BE2C (cell line): ENCODE results near the gene SYTL4.

Experiments used
- DNase-seq: peaks from one replicate; pipeline ENCODE4 v3.0.0-alpha.2; 2020
- H3K27me3 ChIP-seq: fragments of 250-450 bp; sonication (Bioruptor Pico); 2 replicates; pipeline ENCODE4 v1.5.1; 2020; ENCODE audit warnings: mild to moderate bottlenecking
- H3K36me3 ChIP-seq: fragments of 250-450 bp; sonication (Bioruptor Pico); 2 replicates; pipeline ENCODE4 v1.5.1; 2020; ENCODE audit warnings: mild to moderate bottlenecking
- H3K4me1 ChIP-seq: fragments of 250-450 bp; sonication (Bioruptor Pico); 2 replicates; pipeline ENCODE4 v1.5.1; 2020
- H3K4me3 ChIP-seq: 2 replicates; pipeline ENCODE4 v1.5.1; 2011; ENCODE audit warnings: low read depth, low read length
- H3K9me3 ChIP-seq: fragments of 250-450 bp; sonication (Bioruptor Pico); 2 replicates; pipeline ENCODE4 v1.5.1; 2020
- TF ChIP-seq, protein P1 (sequence below): IDR thresholded peaks from 2 replicates; pipeline ENCODE4 v1.5.1; 2012; ENCODE audit warnings: mild to moderate bottlenecking, low read depth, low read length

The SYTL4 gene

DNA sequence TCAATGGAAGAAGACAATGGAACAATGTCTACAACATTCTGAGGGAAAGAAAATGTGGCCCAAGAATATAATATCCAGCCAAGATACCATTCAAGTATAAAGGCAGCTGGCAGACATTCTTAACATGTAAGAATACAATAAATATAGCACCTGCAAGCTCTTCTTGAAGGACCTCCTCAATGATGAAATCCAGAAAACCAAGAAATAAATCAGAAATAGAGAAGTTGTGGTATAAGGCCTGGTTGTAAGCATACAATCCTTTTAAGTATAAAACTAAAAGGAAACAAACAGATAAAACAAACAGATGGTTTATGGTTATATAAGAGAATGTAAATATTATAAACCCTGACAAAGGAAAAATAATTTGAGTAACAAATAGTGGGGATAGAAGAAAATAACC, 33.4 kb downstream of the SYTL4 start:
- no peak overlapping the region for H3K4me3 ChIP-seq
- TF ChIP-seq, protein P1, sequence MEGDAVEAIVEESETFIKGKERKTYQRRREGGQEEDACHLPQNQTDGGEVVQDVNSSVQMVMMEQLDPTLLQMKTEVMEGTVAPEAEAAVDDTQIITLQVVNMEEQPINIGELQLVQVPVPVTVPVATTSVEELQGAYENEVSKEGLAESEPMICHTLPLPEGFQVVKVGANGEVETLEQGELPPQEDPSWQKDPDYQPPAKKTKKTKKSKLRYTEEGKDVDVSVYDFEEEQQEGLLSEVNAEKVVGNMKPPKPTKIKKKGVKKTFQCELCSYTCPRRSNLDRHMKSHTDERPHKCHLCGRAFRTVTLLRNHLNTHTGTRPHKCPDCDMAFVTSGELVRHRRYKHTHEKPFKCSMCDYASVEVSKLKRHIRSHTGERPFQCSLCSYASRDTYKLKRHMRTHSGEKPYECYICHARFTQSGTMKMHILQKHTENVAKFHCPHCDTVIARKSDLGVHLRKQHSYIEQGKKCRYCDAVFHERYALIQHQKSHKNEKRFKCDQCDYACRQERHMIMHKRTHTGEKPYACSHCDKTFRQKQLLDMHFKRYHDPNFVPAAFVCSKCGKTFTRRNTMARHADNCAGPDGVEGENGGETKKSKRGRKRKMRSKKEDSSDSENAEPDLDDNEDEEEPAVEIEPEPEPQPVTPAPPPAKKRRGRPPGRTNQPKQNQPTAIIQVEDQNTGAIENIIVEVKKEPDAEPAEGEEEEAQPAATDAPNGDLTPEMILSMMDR, result no peak
- no peaks in the 10 kb centered on the region for H3K27me3 ChIP-seq
- no peak for DNase-seq
- H3K9me3 ChIP-seq, result no peaks in the 10 kb centered on the region
- no peaks in the 10 kb centered on the region for H3K4me1 ChIP-seq
- no peaks in the 10 kb centered on the region for H3K36me3 ChIP-seq

DNA sequence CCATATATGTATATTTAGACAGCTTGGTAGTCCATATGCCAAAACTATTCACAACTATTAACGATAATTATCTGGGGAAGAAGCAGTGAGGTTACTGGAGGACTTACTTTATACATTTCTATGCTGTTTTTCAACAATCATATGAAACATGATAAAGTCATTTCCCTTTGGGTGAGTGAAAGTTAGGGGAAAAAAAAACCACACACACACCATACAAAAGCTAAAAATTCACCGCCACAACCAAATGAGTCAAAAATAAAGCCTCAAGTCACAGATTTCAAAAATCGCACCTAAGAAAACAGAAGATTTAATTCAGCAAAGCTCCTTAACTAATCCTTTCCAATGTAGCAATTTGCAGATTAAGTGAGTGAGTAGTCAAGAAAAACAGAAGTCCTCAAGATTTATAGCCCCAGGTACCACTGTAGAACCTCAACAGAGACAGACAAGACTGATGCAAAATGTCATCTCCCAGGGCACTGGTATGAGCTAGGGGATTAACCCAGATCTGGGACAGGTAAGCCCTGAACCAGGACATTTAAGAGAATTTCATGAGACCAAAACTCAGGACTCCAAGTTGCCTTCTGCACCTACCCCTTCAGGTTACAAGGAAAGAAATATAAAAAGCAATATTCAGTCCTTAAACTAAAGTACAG, 35.1 kb downstream of the SYTL4 start:
- no peak for DNase-seq
- Histone ChIP-seq H3K4me3 (no peak overlapping the region), H3K9me3 (no peaks in the 10 kb centered on the region), H3K27me3 (no peaks in the 10 kb centered on the region), H3K4me1 (no peaks in the 10 kb centered on the region), H3K36me3 (no peaks in the 10 kb centered on the region)
- TF ChIP-seq, protein P1, result no peak

DNA sequence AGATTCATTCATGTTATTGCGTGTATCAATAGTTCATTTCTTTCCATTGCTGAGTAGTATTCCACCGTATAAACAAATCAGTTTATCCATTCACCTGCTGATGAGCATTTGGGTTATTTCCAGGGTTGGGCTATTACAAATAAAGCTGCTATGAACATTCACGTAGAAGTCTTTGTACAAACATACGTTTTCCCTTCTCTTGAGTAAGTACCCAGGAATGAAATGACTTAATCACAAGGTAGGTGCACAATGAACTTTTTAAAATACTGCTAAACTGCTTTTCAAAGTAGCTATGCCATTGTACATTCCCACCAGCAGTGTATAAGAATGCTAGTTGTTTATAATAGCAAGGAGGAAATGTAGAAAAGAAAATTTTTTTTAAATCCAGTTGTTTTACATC, 35.9 kb downstream of the SYTL4 start:
- Histone ChIP-seq H3K27me3 (no peaks in the 10 kb centered on the region), H3K36me3 (no peaks in the 10 kb centered on the region), H3K9me3 (no peaks in the 10 kb centered on the region), H3K4me3 (no peak overlapping the region), H3K4me1 (no peaks in the 10 kb centered on the region)
- TF ChIP-seq, protein P1, result no peak
- no peak for DNase-seq

DNA sequence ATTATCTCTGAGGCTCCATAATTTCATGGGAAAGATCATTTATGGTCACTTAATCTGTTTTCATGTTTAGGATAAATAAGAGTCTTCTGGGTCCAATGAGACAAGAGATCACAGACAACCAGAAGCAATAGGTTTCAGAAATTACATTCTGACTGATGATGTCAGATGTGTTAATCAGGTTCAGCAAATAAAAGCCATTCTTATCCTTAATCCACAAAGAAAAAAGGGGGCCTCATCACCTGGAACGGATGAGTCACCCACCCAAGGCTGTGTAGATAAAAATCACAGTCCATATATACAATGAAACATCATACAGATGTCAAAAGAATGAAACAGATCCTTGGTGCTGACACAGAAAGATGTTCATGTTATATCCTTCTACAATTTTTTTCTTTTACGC, 36.6 kb downstream of the SYTL4 start:
- no peaks in the 10 kb centered on the region for H3K36me3 ChIP-seq
- no peaks in the 10 kb centered on the region for H3K9me3 ChIP-seq
- no peak for DNase-seq
- H3K4me3 ChIP-seq, result no peak overlapping the region
- H3K4me1 ChIP-seq, result no peaks in the 10 kb centered on the region
- H3K27me3 ChIP-seq, result no peaks in the 10 kb centered on the region
- TF ChIP-seq, protein P1, result no peak

GRCh38 chrX:100687546-100687945, 44.4 kb downstream of the SYTL4 start:
- Histone ChIP-seq H3K4me1 (no peaks in the 10 kb centered on the region), H3K9me3 (no peaks in the 10 kb centered on the region), H3K27me3 (no peaks in the 10 kb centered on the region), H3K36me3 (no peaks in the 10 kb centered on the region), H3K4me3 (no peak overlapping the region)
- DNase-seq, result no peak
- TF ChIP-seq, protein P1, result no peak

GRCh38 chrX:100687128-100687527, 44.8 kb downstream of the SYTL4 start:
- TF ChIP-seq, protein P1, result no peak
- H3K36me3 ChIP-seq, result no peaks in the 10 kb centered on the region
- no peak for DNase-seq
- no peaks in the 10 kb centered on the region for H3K27me3 ChIP-seq
- no peak overlapping the region for H3K4me3 ChIP-seq
- H3K4me1 ChIP-seq, result no peaks in the 10 kb centered on the region
- H3K9me3 ChIP-seq, result no peaks in the 10 kb centered on the region
